HG02973 (cell line): ENCODE data around the gene CEP350.

Source experiments
- ATAC-seq: cut with Tn5 transposase; IDR thresholded peaks from one replicate; pipeline ENCODE4 v1.9.1; 2021; ENCODE audit warnings: moderate library complexity; ENCODE audit not compliant: unreplicated experiment

Gene CEP350

GRCh38 chr1:180154325-180155181 lies 199.9 kb downstream of the CEP350 start, which contains the start of gene QSOX1:
QSOX1 (plus strand) TSS chr1:180154869; CDS start chr1:180154908, 39 bp downstream.
- peak; percentile 94 for ATAC-seq

- no peak for ATAC-seq
Observed at GRCh38 chr1:180155182-180155682, 200.6 kb downstream of the CEP350 start.

GRCh38 chr1:180156201-180156600 lies 201.6 kb downstream of the CEP350 start:
- ATAC-seq = no peak

- no peak for ATAC-seq
Observed at GRCh38 chr1:180156631-180157091, 202.1 kb downstream of the CEP350 start.

GRCh38 chr1:180157108-180157507 lies 202.5 kb downstream of the CEP350 start:
- no peak for ATAC-seq

- no peak for ATAC-seq
Observed at GRCh38 chr1:180157576-180158057, 203.0 kb downstream of the CEP350 start.

GRCh38 chr1:180158149-180159147 lies 203.8 kb downstream of the CEP350 start:
- ATAC-seq = no peak

- no peak for ATAC-seq
Observed at GRCh38 chr1:180160357-180160756, 205.7 kb downstream of the CEP350 start.

GRCh38 chr1:180163041-180163440 lies 208.4 kb downstream of the CEP350 start:
- no peak for ATAC-seq
